Germinal center (tissue), 1 donor: Measurements from ENCODE around the gene HSFX2.
"Not testable (repeated sequence)": the region's sequence is repeated elsewhere in the genome, so short reads cannot be mapped to it uniquely, and the experiment has no call there.

ENCODE experiments used
- DNase-seq: peaks from one replicate; pipeline ENCODE4 v3.0.0; 2012; ENCODE audit warnings: mixed read lengths, low spot score

HSFX2 gene

DNA sequence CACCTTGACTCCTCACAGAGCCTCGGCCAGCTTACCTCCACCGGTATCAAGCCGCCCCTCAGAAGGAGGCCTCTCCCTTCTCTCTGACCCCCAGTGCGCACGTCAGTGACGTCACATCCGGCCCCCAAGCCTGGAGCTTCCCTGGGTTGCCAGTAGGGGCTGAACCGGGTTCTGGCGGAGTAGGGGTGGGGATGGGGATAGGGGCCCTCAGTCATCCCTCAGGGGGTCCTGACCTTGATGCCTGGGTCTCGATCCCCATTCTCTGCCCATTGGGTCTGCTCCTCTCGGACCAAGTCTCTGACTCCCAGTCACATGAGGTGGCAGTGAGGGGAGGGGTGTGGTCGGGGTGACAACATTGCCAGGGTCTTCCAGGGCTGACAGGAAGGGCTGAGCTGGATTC is 7.8 kb downstream of the HSFX2 start, which contains the start of gene MAGEA9B:
Gene MAGEA9B (minus strand): TSS at position 101 of the 400 bp plus-strand sequence. CDS start 4,280 bp downstream, outside the sequence.
- not testable (repeated sequence) for DNase-seq

DNA sequence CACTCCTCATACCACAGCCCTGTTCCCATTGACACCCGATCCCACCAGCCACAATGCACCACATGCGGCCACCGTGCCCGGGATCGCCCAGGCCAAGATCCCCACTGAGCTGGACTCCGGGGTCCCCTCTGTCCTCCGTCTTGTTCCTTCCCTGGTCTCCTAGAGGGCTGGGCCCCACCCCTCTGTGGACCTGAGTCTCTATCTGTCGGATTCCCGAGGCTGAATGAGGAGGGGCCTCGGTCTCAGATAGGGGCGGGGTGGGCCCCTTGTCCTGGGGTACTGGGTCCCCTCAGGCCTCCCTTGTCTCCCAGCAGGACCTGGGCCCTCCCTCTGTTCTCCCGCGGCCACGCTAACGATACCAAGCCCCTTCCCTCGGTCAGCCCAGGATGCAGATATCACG is 9.5 kb downstream of the HSFX2 start:
- not testable (repeated sequence) for DNase-seq

DNA sequence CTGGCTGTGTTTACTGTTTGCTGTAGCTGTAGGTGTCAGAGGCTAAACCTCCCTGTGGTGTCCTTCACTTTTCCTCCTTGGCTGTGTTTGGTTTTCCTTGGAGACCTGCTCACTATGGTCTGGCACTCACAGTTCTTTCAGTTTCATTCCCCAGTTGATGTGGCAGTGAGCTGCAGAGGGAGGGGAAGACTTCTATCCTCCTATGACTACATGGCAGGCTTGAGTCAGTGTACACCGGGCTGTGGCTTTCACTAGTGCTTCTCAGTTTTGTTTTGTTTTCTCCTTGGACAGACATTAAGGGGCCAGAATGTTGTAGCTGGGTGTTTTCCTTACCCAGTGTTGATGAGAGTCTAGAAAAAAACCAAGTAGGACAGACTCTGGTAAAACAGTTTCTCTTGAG is 21.7 kb downstream of the HSFX2 start:
- DNase-seq = not testable (repeated sequence)

DNA sequence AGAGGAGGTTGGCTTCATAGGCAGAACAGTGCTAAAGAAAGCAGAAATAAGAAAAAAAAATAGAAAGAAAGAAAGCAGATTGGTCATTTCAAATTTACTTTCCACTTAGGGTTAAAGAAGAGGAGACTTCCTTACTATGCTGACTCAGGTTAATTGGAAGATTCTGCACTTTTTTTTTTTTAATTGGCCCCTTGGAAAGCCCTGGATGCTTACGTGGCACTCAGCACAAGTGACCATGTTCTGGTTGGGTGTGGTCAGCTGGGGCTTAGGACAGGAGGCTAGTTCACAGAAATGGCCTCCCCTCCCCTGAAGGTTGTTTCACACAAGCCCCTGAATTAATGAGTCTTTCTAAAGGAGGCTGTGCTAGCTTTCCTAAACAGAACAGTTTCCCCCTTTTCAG is 22.4 kb downstream of the HSFX2 start:
- no peak for DNase-seq

DNA sequence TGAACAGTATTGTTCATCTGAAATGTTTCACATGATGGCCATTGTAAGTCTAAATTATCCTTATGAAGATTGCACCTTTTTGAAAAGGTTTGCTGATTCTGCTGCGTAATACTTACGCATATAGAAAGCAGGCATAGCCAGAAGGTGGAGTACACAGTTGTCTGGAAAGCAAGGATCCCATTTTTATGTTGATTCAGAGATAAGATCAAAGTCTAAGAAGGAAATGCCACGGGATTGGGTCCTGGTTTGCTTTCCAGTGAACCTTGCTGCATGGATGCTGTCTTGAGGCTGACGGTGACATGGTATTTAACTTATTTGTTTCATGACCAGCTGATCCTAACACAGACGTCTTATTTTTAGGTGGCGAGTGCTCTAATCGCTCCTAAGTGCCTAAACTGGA is 23.3 kb downstream of the HSFX2 start:
- no peak for DNase-seq

DNA sequence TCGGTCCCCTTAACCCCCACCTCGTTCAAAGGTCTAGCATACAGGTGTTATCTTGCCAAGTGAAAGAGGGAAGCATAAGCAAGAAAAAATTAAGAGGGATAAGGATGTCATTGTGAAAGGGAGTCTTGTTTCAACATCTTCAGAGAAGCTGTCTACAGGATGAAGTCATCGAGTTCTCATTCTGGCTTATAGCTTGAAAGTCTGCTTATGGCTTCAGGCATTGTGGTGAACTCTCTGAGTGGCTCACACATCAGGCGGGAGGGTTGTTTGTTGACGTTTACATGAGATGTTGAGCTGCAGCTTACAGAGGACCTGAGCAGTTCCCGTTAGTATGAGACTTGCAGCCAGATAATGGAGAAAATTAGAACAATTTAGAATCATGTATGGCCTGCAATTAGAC is 24.4 kb downstream of the HSFX2 start:
- DNase-seq = no peak

DNA sequence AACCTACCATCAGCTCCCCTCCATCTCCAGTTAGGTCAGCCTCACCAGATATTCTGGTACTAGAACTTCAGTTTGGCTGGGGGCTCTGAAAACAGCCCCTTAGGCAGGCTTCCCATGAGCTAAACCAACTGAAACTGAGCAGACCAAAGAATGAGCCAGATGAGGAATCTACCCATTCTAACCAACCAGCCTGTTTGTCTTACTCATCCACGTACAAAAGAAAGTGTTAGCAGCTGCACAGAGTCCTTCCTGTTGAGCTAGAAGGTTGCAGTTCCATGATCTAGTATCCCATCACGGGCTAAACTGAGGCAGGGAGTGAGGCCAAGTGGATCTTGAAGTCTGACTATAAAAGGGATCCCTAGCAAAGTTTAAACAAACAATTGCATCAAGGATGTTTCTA is 25.3 kb downstream of the HSFX2 start:
- no peak for DNase-seq

DNA sequence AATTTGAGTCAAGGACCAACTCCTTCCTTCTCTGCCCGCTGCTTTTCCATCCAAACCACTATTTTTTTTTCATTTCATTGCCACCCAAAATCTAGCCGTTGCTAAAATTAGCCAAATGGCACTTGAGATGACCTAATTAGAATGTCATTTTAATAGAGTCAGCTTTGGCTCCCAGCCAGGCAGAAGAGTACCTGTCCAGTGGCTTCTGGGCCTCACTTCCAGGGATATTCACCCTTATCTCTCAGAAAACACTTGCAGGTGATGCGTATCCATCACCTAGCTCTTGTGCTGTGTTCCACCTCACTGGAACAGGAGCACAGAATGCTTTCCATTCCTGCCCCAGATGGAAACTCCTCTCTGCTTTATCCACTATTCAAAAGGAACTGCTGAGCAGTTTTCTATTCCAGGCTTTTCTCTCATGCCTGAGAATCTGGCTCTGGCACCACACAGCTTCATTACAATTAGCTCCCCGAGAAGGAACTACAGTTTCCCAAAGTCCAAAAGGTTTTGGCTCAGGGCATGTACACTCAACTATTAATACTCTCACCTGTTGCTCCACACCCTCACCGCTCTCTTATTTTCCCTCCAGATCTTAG is 26.3 kb downstream of the HSFX2 start:
- DNase-seq = no peak

DNA sequence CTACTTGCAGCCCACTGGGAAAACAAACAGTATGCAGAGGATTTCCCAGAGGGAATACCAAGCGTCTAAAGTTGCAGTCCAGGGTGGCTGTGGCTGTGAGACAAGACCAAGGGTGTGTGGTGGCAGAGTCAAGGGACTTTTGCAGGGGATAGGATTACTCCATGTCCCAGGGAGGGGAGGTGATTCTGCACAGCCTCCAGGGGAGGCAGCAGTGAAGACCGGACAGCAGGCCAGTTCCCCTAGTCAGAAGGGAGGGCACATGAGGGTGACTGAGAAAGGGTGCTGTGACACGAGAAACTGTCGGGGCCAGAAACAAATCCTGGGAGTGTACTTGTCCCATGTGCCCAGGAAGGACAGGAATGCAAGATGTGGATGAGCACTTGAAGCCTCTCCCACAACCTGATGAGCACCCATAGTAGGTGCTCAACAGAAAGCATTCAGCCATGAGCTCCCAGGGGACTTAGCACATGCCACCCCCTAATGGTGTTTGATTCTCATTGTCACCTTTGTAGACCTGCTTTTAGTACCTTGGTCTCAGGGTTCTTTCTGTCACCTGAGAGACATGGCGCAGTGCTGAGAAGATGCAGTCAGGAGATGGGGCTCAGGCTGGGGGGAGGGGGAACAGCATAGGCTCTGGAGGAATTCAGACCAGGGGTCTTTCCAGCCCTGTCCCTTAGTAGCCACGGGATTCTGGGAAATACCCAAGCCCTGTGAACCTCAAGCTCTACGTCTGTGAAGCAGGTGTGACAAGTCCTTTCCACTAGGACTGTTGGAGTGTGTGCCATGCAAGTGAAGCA is 27.3 kb downstream of the HSFX2 start:
- no peak for DNase-seq

DNA sequence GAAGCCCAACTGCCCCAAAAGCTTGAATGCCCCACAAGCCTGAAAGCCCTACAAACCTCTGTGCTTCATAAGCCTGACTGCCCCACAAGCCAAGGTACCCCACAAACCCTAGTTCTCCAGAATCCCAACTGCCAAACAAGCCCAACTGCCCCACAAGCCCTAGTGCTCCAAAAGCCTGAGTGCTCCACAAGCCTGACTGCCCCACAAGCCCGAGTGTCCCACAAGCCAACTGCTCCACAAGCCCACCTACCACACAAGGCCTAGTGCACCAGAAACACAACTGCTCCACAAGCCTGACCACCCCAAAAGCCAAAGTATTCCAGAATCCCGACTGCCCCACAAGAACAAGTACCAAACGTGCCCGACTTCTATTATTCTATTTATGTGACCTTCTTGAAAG is 31.8 kb downstream of the HSFX2 start:
- no peak for DNase-seq

DNA sequence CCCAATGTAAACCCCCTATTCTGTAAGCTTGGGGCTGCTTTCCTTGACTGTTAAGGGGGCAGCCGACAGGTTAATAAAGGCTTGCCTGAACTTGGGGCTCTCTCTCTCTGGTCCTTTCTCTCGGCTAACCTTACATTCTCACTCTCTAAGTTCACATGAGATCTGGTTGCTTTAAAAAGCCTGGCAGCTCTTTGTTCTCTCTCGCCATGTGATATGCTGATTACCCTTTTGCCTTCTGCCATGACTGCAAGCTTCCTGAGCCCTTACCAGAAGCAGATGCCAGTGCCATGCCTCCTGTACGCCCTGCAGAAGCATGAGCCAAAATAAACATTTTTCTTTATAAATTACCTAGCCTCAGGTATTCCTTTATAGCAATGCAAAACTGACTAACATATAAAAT is 39.9 kb downstream of the HSFX2 start:
- not testable (repeated sequence) for DNase-seq

DNA sequence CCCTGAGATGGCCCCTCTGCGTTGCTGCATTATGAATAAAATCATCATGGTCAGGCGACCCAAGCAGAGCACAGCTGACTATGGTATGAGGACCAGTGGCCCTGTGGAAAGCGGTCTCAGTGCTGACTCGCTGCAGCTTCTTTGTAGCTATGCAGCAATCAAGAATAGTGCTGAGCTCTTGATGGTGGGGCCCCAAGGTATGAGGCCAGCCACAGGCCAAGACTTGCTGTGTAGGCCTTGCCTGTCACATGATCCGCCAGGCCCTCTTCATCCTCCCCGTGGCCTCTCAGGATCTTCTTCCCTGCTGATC is 43.2 kb downstream of the HSFX2 start:
- not testable (repeated sequence) for DNase-seq

DNA sequence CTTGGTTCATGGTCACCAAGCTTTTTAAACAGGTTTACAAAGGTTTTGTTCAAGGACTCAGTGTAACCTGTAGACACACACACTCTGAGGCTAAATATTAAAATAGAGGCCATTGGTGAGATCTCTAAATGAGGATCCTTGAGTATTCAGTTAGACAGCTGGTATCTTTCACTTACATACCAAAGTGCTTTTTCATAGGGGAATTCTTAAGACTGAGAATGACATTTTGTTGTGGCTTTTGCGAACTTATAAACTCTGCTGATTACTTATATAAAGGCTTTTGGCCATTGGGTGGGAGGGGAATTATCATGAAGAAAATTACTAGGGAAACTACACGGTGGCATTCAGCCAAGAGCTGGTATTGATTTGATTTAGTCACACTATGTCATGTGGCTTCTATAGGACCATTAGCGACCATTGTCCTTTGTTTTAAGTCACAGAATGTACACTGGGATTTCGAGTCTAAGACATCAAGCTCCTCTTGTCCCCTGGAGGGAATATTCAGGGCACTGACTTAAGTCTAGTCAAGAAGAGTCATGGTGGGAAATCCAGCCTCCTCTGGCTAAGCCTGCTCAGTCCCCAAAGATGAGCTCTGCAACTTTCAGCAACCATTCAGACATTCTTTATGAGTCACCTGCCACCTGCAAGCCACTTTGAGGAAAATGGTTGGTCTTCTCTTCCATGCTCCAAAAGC is 43.7 kb downstream of the HSFX2 start:
- not testable (repeated sequence) for DNase-seq

DNA sequence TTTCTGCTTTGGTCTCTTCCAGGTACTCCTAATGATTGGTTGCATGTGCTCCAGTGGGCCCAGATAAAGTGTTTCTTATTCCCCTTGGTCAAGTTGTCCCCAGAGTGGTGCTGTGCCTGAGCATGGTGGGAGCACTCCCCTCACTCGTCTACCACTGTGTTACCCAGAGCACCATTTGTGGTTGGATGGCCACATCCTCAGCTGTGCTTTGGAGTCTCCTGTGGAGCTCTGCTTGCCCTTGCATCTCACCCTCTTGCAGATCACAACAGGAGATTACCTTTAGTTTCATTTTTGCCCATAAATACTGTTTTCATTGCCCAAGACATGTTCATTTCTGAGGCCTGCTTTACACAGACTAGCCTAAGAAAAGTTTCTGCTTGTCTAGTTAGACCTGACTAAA is 44.7 kb downstream of the HSFX2 start:
- not testable (repeated sequence) for DNase-seq

DNA sequence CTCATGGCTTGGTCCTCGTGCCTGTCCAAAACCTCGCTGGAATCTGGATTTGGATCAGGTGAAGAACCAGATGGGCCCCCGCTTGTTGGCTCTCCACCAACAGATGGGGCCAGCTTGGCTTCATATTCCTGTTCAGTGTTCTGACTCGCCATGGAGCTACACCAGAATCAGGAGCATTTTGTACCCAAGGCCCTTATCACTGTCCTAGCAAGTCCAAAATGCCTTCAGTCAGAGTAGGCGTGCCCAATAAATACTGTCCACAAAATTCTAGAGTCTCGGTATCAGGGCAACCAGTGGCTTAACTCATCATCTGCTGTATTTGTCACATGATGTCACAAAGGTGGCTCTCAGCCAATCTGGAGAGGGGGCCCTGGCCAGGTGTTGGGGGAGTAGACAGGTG is 45.4 kb downstream of the HSFX2 start, which contains the start of gene HSFX3:
Gene HSFX3 (minus strand): TSS at position 224 of the 400 bp plus-strand sequence. CDS start 72 bp downstream, at position 152.
- DNase-seq = not testable (repeated sequence)

DNA sequence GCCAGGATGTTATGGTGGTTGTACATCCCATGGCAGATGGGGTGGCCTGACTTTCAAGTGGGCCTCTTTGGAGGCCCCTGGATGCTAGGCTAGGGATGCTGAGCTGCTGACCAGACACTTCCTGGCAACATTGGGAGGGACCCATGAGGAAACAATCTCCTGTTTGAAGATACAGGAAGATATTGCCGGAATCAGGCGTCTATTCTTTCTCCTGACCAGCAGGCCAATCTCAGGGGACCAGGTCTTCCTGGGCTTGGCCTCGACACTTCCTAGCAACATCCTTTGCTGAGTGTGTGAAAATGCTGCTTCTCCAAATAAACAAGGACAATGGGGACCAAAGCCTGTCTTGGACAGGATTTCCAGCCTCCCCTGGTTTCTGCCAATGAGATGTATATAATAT is 47.3 kb downstream of the HSFX2 start:
- not testable (repeated sequence) for DNase-seq

DNA sequence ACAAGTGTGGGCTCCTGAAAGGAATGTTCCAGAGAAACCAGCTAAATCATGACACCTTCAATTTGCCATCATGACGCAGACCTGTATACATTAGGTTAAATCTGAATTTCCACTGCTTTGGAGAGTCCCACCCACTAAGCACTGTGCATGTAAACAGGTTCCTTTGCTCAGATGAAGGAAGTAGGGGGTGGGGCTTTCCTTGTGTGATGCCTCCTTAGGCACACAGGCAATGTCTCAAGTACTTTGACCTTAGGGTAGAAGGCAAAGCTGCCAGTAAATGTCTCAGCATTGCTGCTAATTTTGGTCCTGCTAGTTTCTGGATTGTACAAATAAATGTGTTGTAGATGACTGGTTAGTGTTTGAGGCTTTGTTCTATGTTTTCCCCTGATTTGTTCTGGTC is 48.2 kb downstream of the HSFX2 start:
- DNase-seq = not testable (repeated sequence)

DNA sequence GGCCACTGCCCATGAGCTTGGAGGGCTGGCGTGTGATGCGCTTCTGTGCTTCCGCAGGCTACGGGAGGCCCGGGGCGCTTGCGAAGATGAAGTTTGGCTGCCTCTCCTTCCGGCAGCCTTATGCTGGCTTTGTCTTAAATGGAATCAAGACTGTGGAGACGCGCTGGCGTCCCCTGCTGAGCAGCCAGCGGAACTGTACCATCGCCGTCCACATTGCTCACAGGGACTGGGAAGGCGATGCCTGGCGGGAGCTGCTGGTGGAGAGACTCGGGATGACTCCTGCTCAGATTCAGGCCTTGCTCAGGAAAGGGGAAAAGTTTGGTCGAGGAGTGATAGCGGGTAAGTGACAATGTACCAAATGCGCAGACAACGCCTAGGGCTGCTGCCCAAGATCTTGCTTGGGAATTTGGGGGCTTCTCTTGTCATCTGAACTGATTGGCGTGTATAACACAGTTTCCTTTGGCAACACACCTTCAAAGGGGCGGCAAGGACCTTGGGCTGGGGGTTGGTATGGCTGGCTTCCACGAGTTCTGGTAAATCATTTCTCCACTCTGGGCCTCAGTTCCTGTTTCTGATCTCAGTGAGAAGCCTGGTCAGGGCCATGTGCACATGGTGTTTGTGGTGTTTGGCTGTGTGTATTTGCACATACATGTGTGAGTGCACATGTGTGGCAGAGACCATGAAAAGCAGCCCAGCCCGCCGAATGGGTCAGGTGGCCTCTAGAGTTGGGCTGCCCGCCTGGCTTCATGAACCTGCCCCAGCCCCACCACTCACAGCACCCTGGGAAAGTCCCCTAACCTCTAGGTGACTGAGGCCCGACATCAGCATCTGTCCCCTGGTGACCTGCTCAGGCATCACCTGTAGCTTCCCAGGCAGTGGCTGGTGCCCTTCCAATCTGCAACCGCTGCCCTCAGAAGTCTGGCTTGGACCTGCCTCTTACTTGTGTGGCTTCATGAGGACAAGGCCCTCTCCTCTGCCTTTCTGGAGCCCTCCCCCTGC is 49.3 kb downstream of the HSFX2 start:
- not testable (repeated sequence) for DNase-seq
